Epithelial cell of prostate (primary cell): ENCODE results near the gene NTNG1.

ENCODE experiments used
- DNase-seq: peaks from one replicate; pipeline ENCODE4 v3.0.0-alpha.2; 2011; ENCODE audit warnings: low read depth, low spot score
- H3K27ac ChIP-seq: fragments of 450-650 bp; 2 replicates; pipeline ENCODE4 v1.5.1; 2017; ENCODE audit warnings: mild to moderate bottlenecking

NTNG1 gene

DNA sequence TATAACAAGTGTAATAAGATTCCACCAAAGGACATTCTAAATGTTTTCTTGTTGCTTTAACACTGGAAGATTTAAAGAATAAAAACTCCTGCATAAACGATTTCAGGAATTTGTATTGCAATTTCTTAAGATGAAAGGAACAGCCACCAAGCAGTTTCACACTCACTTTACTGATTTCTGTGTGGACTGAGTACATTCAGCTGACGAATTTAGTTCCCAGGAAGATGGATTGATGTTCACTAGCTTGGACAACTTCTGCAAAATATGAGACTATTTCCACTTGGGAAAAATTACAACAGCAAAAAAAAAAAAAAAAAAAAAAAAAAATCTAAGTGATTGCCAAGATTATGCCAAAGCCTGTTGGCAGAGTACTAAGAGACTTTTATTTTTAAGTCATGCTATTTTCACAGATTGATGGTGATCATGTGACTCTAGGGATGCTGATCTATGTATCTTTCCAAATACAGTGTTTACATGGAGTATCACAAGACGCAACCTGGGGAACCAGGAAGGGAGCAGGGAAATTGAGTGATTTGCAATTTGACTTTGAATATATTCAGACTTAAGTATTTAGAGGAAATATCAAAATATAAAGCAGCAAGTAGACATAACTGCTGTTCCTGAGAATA is 341.0 kb downstream of the NTNG1 start:
- H3K27ac ChIP-seq = no peak overlapping the region
- DNase-seq = no peak

- DNase-seq = no peak
- no peak overlapping the region for H3K27ac ChIP-seq
These were observed 343.1 kb downstream of the NTNG1 start for GRCh38 chr1:107483949-107484348.

GRCh38 chr1:107486349-107486748 is 345.5 kb downstream of the NTNG1 start:
- H3K27ac ChIP-seq = no peak overlapping the region
- no peak for DNase-seq

- DNase-seq = no peak
- no peak overlapping the region for H3K27ac ChIP-seq
These were observed 346.7 kb downstream of the NTNG1 start for GRCh38 chr1:107487506-107487905.

DNA sequence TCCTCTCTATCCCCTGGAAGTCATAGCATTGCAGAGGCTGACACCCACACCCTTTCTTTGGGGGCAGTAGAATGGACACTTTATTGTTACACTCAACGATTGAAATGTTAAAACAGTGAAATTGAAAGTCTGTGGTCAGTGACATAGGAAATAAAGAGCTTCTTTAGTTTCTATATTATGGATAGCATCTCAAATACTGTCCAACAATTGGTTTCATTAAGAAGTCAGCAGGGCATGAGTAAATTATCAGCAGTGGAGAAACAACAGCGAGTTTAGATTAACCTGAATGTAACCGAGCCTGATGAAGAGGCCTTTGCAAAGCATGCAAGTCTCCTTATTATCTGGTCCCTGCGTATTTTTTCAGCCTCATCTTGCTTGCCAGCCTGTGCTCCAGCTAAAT is 350.7 kb downstream of the NTNG1 start:
- no peak overlapping the region for H3K27ac ChIP-seq
- no peak for DNase-seq

DNA sequence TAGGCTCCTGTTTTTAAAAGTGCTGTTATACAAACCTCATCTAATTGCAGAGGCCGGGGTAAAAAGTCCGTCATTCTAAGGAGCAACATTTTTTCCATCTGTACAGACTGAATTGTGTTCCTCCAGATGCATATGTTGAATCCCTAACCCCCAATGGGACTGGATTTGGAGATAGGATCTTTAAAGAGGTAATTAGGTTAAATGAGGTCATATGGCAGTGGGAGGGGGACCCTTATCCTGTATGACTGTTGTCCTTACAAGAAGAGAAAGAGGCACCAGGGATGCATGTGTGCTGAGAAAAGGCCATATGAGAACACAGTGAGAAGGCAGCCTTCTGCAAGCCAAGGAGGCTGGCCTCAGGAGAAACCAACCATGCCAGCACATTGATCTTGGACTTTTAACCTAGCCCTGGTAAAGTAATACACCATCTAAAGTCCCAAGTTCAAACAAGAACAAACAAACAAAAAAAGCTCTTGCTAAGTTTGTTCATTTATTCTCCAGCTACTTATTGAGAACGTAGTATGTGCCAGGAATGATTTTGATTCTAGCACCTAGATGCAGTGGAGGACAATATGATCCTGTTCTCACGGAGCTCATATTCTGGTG is 352.4 kb downstream of the NTNG1 start:
- no peak for DNase-seq
- no peak overlapping the region for H3K27ac ChIP-seq

GRCh38 chr1:107494061-107494460 is 353.2 kb downstream of the NTNG1 start:
- H3K27ac ChIP-seq = no peak overlapping the region
- DNase-seq = no peak

- no peak overlapping the region for H3K27ac ChIP-seq
- no peak for DNase-seq
These were observed 355.2 kb downstream of the NTNG1 start for GRCh38 chr1:107496002-107496401.

- no peak overlapping the region for H3K27ac ChIP-seq
- DNase-seq = no peak
These were observed 358.4 kb downstream of the NTNG1 start for GRCh38 chr1:107499139-107499744.

DNA sequence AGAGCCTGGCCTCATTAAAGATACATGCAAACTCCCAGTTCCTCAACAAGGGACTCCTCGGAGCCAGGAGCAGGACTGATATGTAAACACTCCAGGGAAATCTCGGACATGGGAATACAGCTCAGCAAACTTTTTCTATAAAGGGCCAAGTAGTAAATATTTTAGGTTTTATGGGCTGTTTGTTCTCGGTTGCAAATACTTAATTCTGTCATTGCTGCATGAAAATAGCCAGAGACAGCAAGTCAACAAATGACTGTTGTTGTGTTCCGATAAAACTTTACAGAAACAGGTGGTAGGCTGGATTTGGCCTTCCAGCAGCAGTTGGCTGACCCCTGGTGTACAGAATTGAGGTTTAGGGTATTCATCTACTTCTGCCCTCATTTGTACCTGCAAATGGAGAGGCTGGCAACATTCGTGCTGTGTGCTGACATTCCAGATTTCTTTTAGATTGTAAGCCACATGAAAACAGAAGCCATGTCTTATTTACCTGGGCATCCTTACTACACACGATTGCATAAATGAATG is 360.3 kb downstream of the NTNG1 start:
- no peak for DNase-seq

GRCh38 chr1:107510347-107510746 is 369.5 kb downstream of the NTNG1 start:
- no peak for DNase-seq
- H3K27ac ChIP-seq = no peak overlapping the region

More for the DNA sequence above, 360.3 kb downstream of the NTNG1 start:
- H3K27ac ChIP-seq = no peak overlapping the region

GRCh38 chr1:107512836-107513235 is 372.0 kb downstream of the NTNG1 start:
- H3K27ac ChIP-seq = no peak overlapping the region
- no peak for DNase-seq

DNA sequence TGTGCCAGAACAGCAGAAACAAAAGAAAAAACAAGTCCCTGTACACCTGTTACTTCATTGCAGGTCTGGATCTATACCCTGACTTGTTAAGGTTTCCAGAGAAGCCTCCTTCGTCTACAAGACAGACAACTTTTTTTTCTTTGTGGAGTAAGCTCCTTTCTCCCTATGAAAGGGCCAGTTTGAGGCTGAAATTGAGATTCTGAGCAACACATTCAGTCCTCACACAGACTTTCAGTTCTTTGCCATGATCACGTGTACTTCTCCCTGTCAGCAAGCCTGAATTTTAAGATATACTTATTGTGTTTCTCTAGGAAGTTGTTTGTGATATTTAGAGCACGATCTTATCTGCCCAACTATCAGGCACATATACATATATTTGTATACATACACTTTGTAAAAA is 374.0 kb downstream of the NTNG1 start:
- no peak overlapping the region for H3K27ac ChIP-seq
- no peak for DNase-seq

- DNase-seq = no peak
- H3K27ac ChIP-seq = no peak overlapping the region
These were observed 374.9 kb downstream of the NTNG1 start for GRCh38 chr1:107515702-107516101.

DNA sequence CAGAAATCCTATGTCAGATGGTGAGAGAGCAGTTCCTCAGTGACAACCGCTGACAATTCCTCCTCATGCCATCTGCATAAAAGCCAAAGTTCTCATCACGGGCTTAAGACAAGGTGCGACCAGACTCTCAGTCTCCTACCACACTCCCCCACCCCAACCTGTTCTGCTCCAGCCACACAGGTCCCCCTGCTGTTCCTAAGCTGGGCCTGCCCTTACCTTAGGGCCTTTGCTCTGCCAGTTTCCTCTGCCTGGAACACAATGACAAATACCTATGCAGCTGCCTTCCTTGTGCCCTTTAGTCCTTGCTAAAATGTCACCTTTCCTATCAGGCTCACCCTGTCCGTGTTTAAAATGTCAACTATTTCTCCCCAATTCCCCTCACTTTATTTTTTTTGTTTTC is 382.2 kb downstream of the NTNG1 start:
- no peak overlapping the region for H3K27ac ChIP-seq
- DNase-seq = no peak

GRCh38 chr1:107523736-107524135 is 382.9 kb downstream of the NTNG1 start:
- H3K27ac ChIP-seq = no peak overlapping the region
- DNase-seq = no peak

DNA sequence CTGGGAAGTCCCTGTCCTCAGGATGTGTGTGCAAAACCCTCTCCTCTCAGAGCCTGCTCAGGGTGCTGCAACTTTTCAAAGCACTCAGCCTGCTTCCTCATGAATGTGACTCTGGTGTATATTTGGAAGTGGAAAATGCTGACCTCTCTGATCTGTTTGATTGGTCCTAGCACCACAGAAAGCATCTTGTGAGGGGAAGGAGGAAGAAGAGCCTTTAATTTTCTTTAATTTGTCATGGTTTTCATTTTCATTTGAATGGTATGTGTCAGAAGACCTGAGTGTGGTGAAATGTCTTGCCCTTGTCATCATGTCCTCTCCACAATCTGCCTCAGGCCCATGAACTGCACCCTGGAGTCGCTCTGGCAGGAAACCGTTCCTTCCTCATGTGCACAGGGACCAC is 383.5 kb downstream of the NTNG1 start:
- DNase-seq = no peak
- H3K27ac ChIP-seq = no peak overlapping the region

- no peak for DNase-seq
- H3K27ac ChIP-seq = peak overlapping the region; percentile 35
These were observed 384.3 kb downstream of the NTNG1 start for GRCh38 chr1:107525145-107525544.

DNA sequence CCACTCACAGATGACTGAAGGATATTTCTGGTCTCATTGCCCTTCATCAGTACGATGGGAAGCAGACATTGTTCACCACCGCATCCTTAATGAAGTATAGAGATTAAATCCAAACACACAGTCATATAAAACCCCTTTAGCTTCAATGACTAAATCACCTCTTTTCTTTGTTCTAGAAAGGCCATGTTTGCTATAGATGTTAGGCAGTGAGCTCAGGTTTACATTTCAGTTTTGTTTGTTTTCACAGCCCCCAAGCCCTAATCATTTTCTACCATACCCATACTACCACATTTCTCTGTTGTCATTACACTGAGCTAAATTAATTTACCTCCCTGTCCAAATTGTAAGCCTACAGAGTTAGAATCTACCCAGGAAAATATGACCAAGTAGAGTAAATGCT is 385.1 kb downstream of the NTNG1 start:
- DNase-seq = no peak
- peak overlapping the region; percentile 35 for H3K27ac ChIP-seq

GRCh38 chr1:107526524-107527198 is 385.8 kb downstream of the NTNG1 start:
- no peak overlapping the region for H3K27ac ChIP-seq
- no peak for DNase-seq

- no peak for DNase-seq
- peak overlapping the region; percentile 92 for H3K27ac ChIP-seq
These were observed 388.8 kb downstream of the NTNG1 start for GRCh38 chr1:107529511-107530149.
